Hematopoietic multipotent progenitor cell treated with erythropoietin and hydrocortisone succinate and interleukin-3 and kit ligand, for 6 days (in vitro differentiated cells): Measurements from ENCODE around the gene SCART1.
"Not testable (repeated sequence)": the region's sequence is repeated elsewhere in the genome, so short reads cannot be mapped to it uniquely, and the experiment has no call there.

ENCODE experiments used
- DNase-seq: peaks from one replicate; pipeline ENCODE4 v3.0.0-alpha.2; 2015

Gene SCART1

GRCh38 chr10:133438711-133439273 lies 15.0 kb upstream of the SCART1 start:
- DNase-seq = peak; percentile 64

GRCh38 chr10:133439517-133440461 lies 14.0 kb upstream of the SCART1 start:
- no peak for DNase-seq

GRCh38 chr10:133440633-133441285 lies 13.0 kb upstream of the SCART1 start:
- no peak for DNase-seq

- DNase-seq = not testable (repeated sequence)
These were observed 12.4 kb upstream of the SCART1 start for GRCh38 chr10:133441356-133441755.

- DNase-seq = no peak
These were observed 12.0 kb upstream of the SCART1 start for GRCh38 chr10:133441780-133442179.

GRCh38 chr10:133442191-133442966 lies 11.4 kb upstream of the SCART1 start:
- peak; percentile 38 for DNase-seq

- DNase-seq = no peak
These were observed 10.5 kb upstream of the SCART1 start for GRCh38 chr10:133442967-133443924.

GRCh38 chr10:133444342-133445267 lies 9.1 kb upstream of the SCART1 start:
- no peak for DNase-seq

GRCh38 chr10:133445268-133445732 lies 8.4 kb upstream of the SCART1 start:
- no peak for DNase-seq

- DNase-seq = no peak
These were observed 7.7 kb upstream of the SCART1 start for GRCh38 chr10:133445751-133446708.

- DNase-seq = no peak
These were observed 6.8 kb upstream of the SCART1 start for GRCh38 chr10:133446979-133447378.

GRCh38 chr10:133448120-133448519 lies 5.6 kb upstream of the SCART1 start:
- DNase-seq = no peak

GRCh38 chr10:133451346-133451745 lies 2.4 kb upstream of the SCART1 start:
- DNase-seq = no peak

- DNase-seq = no peak
These were observed 1.3 kb upstream of the SCART1 start for GRCh38 chr10:133452453-133452852.

- no peak for DNase-seq
These were observed 604 bp downstream of the SCART1 start for GRCh38 chr10:133454204-133454893.

- DNase-seq = no peak
These were observed 1.5 kb downstream of the SCART1 start for GRCh38 chr10:133455196-133455595.

- no peak for DNase-seq
These were observed 1.9 kb downstream of the SCART1 start for GRCh38 chr10:133455611-133456031.
